HepG2 (cell line): ENCODE measurements around the gene PDIA5. TPM values are rescaled to one million over a fixed set of nuclear protein-coding genes. Genes with fewer than 3 reads are reported as not detected.

Source experiments
- CEBPG ChIP-seq: IDR thresholded peaks from 2 replicates; pipeline ENCODE4 v1.6.1; 2016
- EP300 ChIP-seq, 3 experiments: sonication (generic) in 1 of 3; formaldehyde crosslinking in 1 of 3; IDR thresholded peaks; 2 replicates each; pipeline versions ENCODE4 v1.5.1 to v1.6.1; 2011 to 2020; ENCODE audit warnings: low read depth in 2 of 3, low read length in 2 of 3, borderline replicate concordance in 1 of 3, improper control_type of control experiment in 1 of 3, mild to moderate bottlenecking in 1 of 3, missing genetic modification reagents in 1 of 3, moderate library complexity in 1 of 3
- MED8 ChIP-seq: sonication (generic); formaldehyde crosslinking; IDR thresholded peaks from 2 replicates; pipeline ENCODE4 v1.8.1; 2023; ENCODE audit warnings: mild to moderate bottlenecking, missing genetic modification reagents; ENCODE audit not compliant: insufficient replicate concordance
- NR2F1 ChIP-seq, 2 experiments: fragments of 450-650 bp in 1 of 2; formaldehyde crosslinking in 1 of 2; IDR thresholded peaks; 2 replicates each; pipeline versions ENCODE4 v1.5.0 to v1.6.1; 2016 to 2020; ENCODE audit warnings: mild to moderate bottlenecking in 1 of 2, missing compliant biosample characterization in 1 of 2, missing genetic modification reagents in 1 of 2, moderate library complexity in 1 of 2
- ZBTB40 ChIP-seq, 2 experiments: fragments of 450-650 bp in 1 of 2; sonication (generic) in 1 of 2; formaldehyde crosslinking in 1 of 2; IDR thresholded peaks; 2 replicates each; pipeline versions ENCODE4 v1.6.1 to v1.8.0; 2016 to 2022; ENCODE audit warnings: antibody characterized with exemption in 1 of 2, mild to moderate bottlenecking in 1 of 2, missing genetic modification reagents in 1 of 2
- ZBTB46 ChIP-seq: sonication (generic); formaldehyde crosslinking; IDR thresholded peaks from 2 replicates; pipeline ENCODE4 v1.4.0; 2020; ENCODE audit warnings: mild to moderate bottlenecking, missing genetic modification reagents, borderline replicate concordance
- ZC3H13 ChIP-seq: sonication (generic); formaldehyde crosslinking; IDR thresholded peaks from 2 replicates; pipeline ENCODE4 v1.8.1; 2023; ENCODE audit warnings: mild to moderate bottlenecking, missing genetic modification reagents, moderate library complexity
- ZFYVE20 ChIP-seq: sonication (generic); formaldehyde crosslinking; IDR thresholded peaks from 2 replicates; pipeline ENCODE4 v1.8.0; 2023; ENCODE audit warnings: low read depth, mild to moderate bottlenecking, moderate library complexity, missing genetic modification reagents, borderline replicate concordance
- ZIK1 ChIP-seq: sonication (generic); formaldehyde crosslinking; IDR thresholded peaks from 2 replicates; pipeline ENCODE4 v1.5.0; 2020; ENCODE audit warnings: mild to moderate bottlenecking, low read depth, missing genetic modification reagents, borderline replicate concordance
- ZNF143 ChIP-seq: sonication (generic); formaldehyde crosslinking; IDR thresholded peaks from 2 replicates; pipeline ENCODE4 v1.4.0; 2020; ENCODE audit warnings: missing genetic modification reagents
- ZNF326 ChIP-seq: sonication (generic); formaldehyde crosslinking; IDR thresholded peaks from 2 replicates; pipeline ENCODE4 v1.4.0; 2020; ENCODE audit warnings: missing genetic modification reagents, borderline replicate concordance
- ZNF674 ChIP-seq: sonication (generic); formaldehyde crosslinking; IDR thresholded peaks from 2 replicates; pipeline ENCODE4 v1.5.0; 2020; ENCODE audit warnings: low read depth, mild to moderate bottlenecking, missing genetic modification reagents
- polyA plus RNA-seq, 8 experiments: library from polyadenylated mRNA; depleted of rRNA in 3 of 8; stranded (reverse) in 7 of 8; unstranded in 1 of 8; fragments of >200 nt; fragmentation: Illumina TruSeq in 4 of 8; extraction: Trizol in 4 of 8; gene quantifications; 2 replicates each; pipeline versions ENCODE4 v1.2.1 to v1.2.3, GENCODE V29; 2011 to 2016; ENCODE audit warnings: low read depth in 4 of 8, missing spikeins in 1 of 8, mixed read lengths in 1 of 8; ENCODE audit not compliant: insufficient read depth in 1 of 8
- total RNA-seq, 5 experiments: library from RNA; depleted of rRNA; stranded (reverse); fragments of >200 nt; fragmentation: Illumina TruSeq; extraction: Trizol; gene quantifications; 2 replicates each; pipeline ENCODE4 v1.2.3, GENCODE V29; 2016; ENCODE audit warnings: low read depth in 1 of 5
- TF ChIP-seq, protein P1 (sequence below): fragments of 450-650 bp; IDR thresholded peaks from 2 replicates; pipeline ENCODE4 v1.6.1; 2017; ENCODE audit warnings: mild to moderate bottlenecking

PDIA5 gene
- total and polyA plus RNA-seq, 2 of the 13 experiments (the other 11 are each of a cell fraction or from before 2014, with no cell fraction given), result 51.3 to 74.3 TPM

DNA sequence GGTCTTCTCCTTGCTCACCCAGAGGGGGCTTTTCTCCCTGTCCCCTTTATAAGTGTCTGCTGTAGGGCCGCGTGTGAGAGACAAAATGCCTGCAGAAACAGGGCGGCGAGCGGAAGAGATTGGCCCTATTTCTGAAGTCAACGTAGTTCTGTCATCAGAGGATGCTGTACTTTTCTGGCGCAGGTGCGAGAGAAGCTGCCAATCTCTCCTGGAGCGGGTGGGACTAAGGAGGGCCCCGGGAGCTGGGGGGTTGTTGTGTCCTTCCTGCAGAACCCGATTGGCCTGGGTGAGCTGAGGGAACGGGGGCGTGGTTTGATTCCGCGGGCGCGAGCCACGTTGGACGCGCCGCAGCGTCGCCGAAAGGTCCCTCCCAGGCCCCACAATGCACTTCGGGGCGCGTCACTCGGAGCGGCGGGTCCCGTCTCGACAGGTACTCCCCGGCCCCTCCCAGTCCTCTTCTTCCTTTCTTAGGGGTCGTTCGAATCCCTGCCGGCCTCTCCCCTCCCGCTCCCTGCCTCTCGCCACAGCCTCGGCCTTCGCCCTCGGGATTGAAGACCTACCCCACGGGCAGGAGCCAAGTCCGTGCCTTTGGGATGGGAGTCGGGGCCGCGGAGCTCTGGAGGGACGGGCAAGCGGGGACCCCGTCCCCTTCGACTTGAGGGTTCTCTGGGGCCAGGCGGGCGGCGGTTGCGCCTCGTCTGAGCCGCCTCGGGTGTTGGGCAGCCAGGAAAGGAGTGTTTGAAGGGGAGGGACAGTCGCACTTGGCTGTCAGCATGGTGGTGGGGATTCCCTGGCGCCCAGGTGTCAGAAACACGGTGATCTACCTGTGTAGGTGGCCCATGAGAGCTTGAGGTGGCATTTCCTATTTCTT lies 135.0 kb downstream of the PDIA5 start, which contains the start of gene SEC22A (continued):
- TF ChIP-seq ZBTB40 (IDR thresholded peaks at IDR 0.05) (no peak), ZBTB40 (CRISPR knock-in tag; IDR thresholded peaks at IDR 0.05) (no peak; the same call in 1 of the 2 replicates), ZC3H13 (CRISPR knock-in tag) (no peak), ZNF674 (CRISPR knock-in tag) (no peak), NR2F1 (CRISPR knock-in tag; IDR thresholded peaks at IDR 0.05) (no peak), ZBTB46 (CRISPR knock-in tag) (no peak), ZIK1 (CRISPR knock-in tag) (no peak), ZFYVE20 (CRISPR knock-in tag) (no peak), MED8 (CRISPR knock-in tag) (no peak), ZNF143 (peak; percentile 91), EP300 (IDR thresholded peaks at IDR 0.05; ENCODE audit: low read depth in 2 of 2, low read length in 2 of 2) (no peak), EP300 (CRISPR knock-in tag; IDR thresholded peaks at IDR 0.05; ENCODE audit: borderline replicate concordance) (no peak), CEBPG (CRISPR knock-in tag) (no peak), ZNF326 (CRISPR knock-in tag) (no peak)
- TF ChIP-seq, protein P1, sequence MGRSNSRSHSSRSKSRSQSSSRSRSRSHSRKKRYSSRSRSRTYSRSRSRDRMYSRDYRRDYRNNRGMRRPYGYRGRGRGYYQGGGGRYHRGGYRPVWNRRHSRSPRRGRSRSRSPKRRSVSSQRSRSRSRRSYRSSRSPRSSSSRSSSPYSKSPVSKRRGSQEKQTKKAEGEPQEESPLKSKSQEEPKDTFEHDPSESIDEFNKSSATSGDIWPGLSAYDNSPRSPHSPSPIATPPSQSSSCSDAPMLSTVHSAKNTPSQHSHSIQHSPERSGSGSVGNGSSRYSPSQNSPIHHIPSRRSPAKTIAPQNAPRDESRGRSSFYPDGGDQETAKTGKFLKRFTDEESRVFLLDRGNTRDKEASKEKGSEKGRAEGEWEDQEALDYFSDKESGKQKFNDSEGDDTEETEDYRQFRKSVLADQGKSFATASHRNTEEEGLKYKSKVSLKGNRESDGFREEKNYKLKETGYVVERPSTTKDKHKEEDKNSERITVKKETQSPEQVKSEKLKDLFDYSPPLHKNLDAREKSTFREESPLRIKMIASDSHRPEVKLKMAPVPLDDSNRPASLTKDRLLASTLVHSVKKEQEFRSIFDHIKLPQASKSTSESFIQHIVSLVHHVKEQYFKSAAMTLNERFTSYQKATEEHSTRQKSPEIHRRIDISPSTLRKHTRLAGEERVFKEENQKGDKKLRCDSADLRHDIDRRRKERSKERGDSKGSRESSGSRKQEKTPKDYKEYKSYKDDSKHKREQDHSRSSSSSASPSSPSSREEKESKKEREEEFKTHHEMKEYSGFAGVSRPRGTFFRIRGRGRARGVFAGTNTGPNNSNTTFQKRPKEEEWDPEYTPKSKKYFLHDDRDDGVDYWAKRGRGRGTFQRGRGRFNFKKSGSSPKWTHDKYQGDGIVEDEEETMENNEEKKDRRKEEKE, result no peak
